ENCODE measurements around the gene KCNMB2.

- TF ChIP-seq CTCF (conservative IDR thresholded peaks at IDR 0.05; ENCODE audit: low read depth, low read length) (no peak), EZH2 (IDR thresholded peaks at IDR 0.05; ENCODE audit: borderline replicate concordance, low read depth, low read length, poor library complexity, severe bottlenecking) (no peak)
Observed at GRCh38 chr3:178859386-178859785, 323.1 kb downstream of the KCNMB2 start.
